Caco-2 (cell line): ENCODE measurements around the gene GNPAT. TPM values are rescaled to one million over a fixed set of nuclear protein-coding genes. Genes with fewer than 3 reads are reported as not detected.

Source experiments
- BruUV-seq: library from RNA; stranded (reverse); fragments of 400-500 nt; replicated peaks from 2 replicates; lab custom pipeline; 2021; lab: Mats Ljungman, UMichigan
- CTCF ChIA-PET: fragments of 300-600 bp; sonication (Branson Sonifier 250); formaldehyde crosslinking; loops from one replicate; lab custom pipeline; 2022; ENCODE audit warnings: antibody characterized with exemption; lab: Charles Lee
- POLR2A ChIA-PET: fragments of 300-600 bp; sonication (Branson Sonifier 250); formaldehyde crosslinking; loops from one replicate; lab custom pipeline; 2022; ENCODE audit warnings: antibody characterized with exemption; lab: Charles Lee
- DNase-seq, 2 experiments: peaks; one replicate each; pipeline versions ENCODE4 v3.0.0 to v3.0.0-alpha.2; 2020 to 2022
- H3K27me3 ChIP-seq: replicated peaks from 2 replicates; pipeline ENCODE4 v1.6.0; 2011; ENCODE audit warnings: low read length; ENCODE audit not compliant: control insufficient read depth, insufficient read depth
- H3K36me3 ChIP-seq: 2 replicates; pipeline ENCODE4 v1.5.1; 2011; ENCODE audit warnings: low read length; ENCODE audit not compliant: control insufficient read depth, insufficient read depth
- H3K4me1 ChIP-seq: fragments of 250-450 bp; sonication (Bioruptor Pico); 2 replicates; pipeline ENCODE4 v1.5.1; 2020; ENCODE audit warnings: mild to moderate bottlenecking
- H3K4me3 ChIP-seq: 2 replicates; pipeline ENCODE4 v1.5.1; 2011; ENCODE audit warnings: low read depth, mild to moderate bottlenecking, control low read depth, low read length
- H3K9me3 ChIP-seq: fragments of 250-450 bp; sonication (Bioruptor Pico); 2 replicates; pipeline ENCODE4 v1.5.1; 2020; ENCODE audit warnings: mild to moderate bottlenecking, moderate library complexity
- H3K27ac Mint-ChIP-seq: one replicate; pipeline ENCODE4 v1.8.0; 2022; ENCODE audit warnings: mixed read lengths; ENCODE audit not compliant: unreplicated experiment
- H3K27me3 Mint-ChIP-seq: one replicate; pipeline ENCODE4 v1.8.0; 2022; ENCODE audit warnings: mixed read lengths; ENCODE audit not compliant: insufficient read depth, unreplicated experiment
- H3K36me3 Mint-ChIP-seq: one replicate; pipeline ENCODE4 v1.8.0; 2022; ENCODE audit warnings: mild to moderate bottlenecking, mixed read lengths; ENCODE audit not compliant: insufficient read depth, unreplicated experiment
- H3K4me1 Mint-ChIP-seq: one replicate; pipeline ENCODE4 v1.8.0; 2022; ENCODE audit warnings: low read depth, mixed read lengths; ENCODE audit not compliant: unreplicated experiment
- H3K4me3 Mint-ChIP-seq: one replicate; pipeline ENCODE4 v1.8.0; 2022; ENCODE audit warnings: mild to moderate bottlenecking, moderate library complexity, mixed read lengths; ENCODE audit not compliant: unreplicated experiment
- H3K9me3 Mint-ChIP-seq: one replicate; pipeline ENCODE4 v1.8.0; 2022; ENCODE audit warnings: mixed read lengths; ENCODE audit not compliant: unreplicated experiment
- intact Hi-C: fragments of 100-400 bp; cut with micrococcal nuclease; formaldehyde crosslinking; loops from one replicate; pipeline ENCODE4 v1.10.0; 2022; ENCODE audit not compliant: unreplicated experiment
- total RNA-seq: library from RNA; stranded (reverse); gene quantifications from 2 replicates; pipeline ENCODE4 v1.2.3, GENCODE V29; 2022
- TF ChIP-seq, protein P1 (sequence below), 2 experiments: fragments of 200-600 bp in 1 of 2; IDR thresholded peaks; 1 replicate in 1 of 2; 2 replicates in 1 of 2; pipeline versions ENCODE4 v1.5.1 to v1.8.0; 2011 to 2022; ENCODE audit warnings: antibody characterized with exemption in 1 of 2, control low read depth in 1 of 2, inconsistent platforms in 1 of 2, low read depth in 1 of 2, low read length in 1 of 2, mild to moderate bottlenecking in 1 of 2, moderate library complexity in 1 of 2; ENCODE audit not compliant: insufficient read depth in 1 of 2, severe bottlenecking in 1 of 2, unreplicated experiment in 1 of 2

GNPAT gene
- total RNA-seq, 1 experiment from 2014 or later: 64.4 TPM

- no peaks in the 10 kb centered on the region for H3K27me3 Mint-ChIP-seq
- BruUV-seq: no TSS peak
- TF ChIP-seq, protein P1, sequence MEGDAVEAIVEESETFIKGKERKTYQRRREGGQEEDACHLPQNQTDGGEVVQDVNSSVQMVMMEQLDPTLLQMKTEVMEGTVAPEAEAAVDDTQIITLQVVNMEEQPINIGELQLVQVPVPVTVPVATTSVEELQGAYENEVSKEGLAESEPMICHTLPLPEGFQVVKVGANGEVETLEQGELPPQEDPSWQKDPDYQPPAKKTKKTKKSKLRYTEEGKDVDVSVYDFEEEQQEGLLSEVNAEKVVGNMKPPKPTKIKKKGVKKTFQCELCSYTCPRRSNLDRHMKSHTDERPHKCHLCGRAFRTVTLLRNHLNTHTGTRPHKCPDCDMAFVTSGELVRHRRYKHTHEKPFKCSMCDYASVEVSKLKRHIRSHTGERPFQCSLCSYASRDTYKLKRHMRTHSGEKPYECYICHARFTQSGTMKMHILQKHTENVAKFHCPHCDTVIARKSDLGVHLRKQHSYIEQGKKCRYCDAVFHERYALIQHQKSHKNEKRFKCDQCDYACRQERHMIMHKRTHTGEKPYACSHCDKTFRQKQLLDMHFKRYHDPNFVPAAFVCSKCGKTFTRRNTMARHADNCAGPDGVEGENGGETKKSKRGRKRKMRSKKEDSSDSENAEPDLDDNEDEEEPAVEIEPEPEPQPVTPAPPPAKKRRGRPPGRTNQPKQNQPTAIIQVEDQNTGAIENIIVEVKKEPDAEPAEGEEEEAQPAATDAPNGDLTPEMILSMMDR (IDR thresholded peaks at IDR 0.05; ENCODE audit: insufficient read depth in 1 of 2, low read depth in 1 of 2, low read length in 1 of 2, severe bottlenecking in 1 of 2, unreplicated experiment in 1 of 2): no peak
- Histone ChIP-seq H3K36me3 (no peaks in the 10 kb centered on the region), H3K4me3 (no peak overlapping the region), H3K27me3 (no peaks in the 10 kb centered on the region), H3K9me3 (no peaks in the 10 kb centered on the region), H3K4me1 (peaks cover 26% of the 10 kb centered on the region)
- ChIA-PET CTCF (no interaction called here), POLR2A (no interaction called here)
- H3K9me3 Mint-ChIP-seq: no peaks in the 10 kb centered on the region
- peaks cover 19% of the 10 kb centered on the region for H3K4me1 Mint-ChIP-seq
- peaks cover 6% of the 10 kb centered on the region for H3K36me3 Mint-ChIP-seq
- DNase-seq: no peak
- H3K4me3 Mint-ChIP-seq: no peak overlapping the region
- intact Hi-C loops: no loop called here
- no peak overlapping the region for H3K27ac Mint-ChIP-seq
Observed at GRCh38 chr1:231208980-231209379, 32.0 kb upstream of the GNPAT start.

GRCh38 chr1:231209531-231209930 is 31.5 kb upstream of the GNPAT start:
- Mint-ChIP-seq H3K27me3 (no peaks in the 10 kb centered on the region), H3K27ac (no peak overlapping the region), H3K36me3 (peaks cover 6% of the 10 kb centered on the region), H3K4me3 (no peak overlapping the region), H3K4me1 (peaks cover 22% of the 10 kb centered on the region), H3K9me3 (no peaks in the 10 kb centered on the region)
- Histone ChIP-seq H3K27me3 (no peaks in the 10 kb centered on the region), H3K36me3 (no peaks in the 10 kb centered on the region), H3K9me3 (no peaks in the 10 kb centered on the region), H3K4me3 (no peak overlapping the region), H3K4me1 (peaks cover 29% of the 10 kb centered on the region)
- intact Hi-C loops: no loop called here
- no peak for DNase-seq
- ChIA-PET CTCF (interaction anchor here (1.0 to 2.8 kb wide), 2 partner anchors 116 to 194 kb away, joined by 3 to 10 read pairs; no protein-coding TSS in a partner anchor), POLR2A (no interaction called here)
- TF ChIP-seq, protein P1 (IDR thresholded peaks at IDR 0.05; ENCODE audit: insufficient read depth in 1 of 2, low read depth in 1 of 2, low read length in 1 of 2, severe bottlenecking in 1 of 2, unreplicated experiment in 1 of 2): no peak
- no TSS peak for BruUV-seq

GRCh38 chr1:231210126-231210525 is 30.9 kb upstream of the GNPAT start:
- Histone ChIP-seq H3K4me1 (peaks cover 31% of the 10 kb centered on the region), H3K27me3 (no peaks in the 10 kb centered on the region), H3K4me3 (no peak overlapping the region), H3K36me3 (no peaks in the 10 kb centered on the region), H3K9me3 (no peaks in the 10 kb centered on the region)
- no peak for DNase-seq
- POLR2A ChIA-PET: no interaction called here
- H3K4me3 Mint-ChIP-seq: no peak overlapping the region
- intact Hi-C loops: loop anchor here (2.0 to 10.0 kb wide), 4 partner anchors 48 to 345 kb away; partner anchors contain the start of genes ARV1, C1orf198, TRIM67 and TTC13
- TF ChIP-seq, protein P1 (IDR thresholded peaks at IDR 0.05; ENCODE audit: insufficient read depth in 1 of 2, low read depth in 1 of 2, low read length in 1 of 2, severe bottlenecking in 1 of 2, unreplicated experiment in 1 of 2): no peak
- H3K27me3 Mint-ChIP-seq: no peaks in the 10 kb centered on the region
- no peaks in the 10 kb centered on the region for H3K9me3 Mint-ChIP-seq
- no TSS peak for BruUV-seq
- no peak overlapping the region for H3K27ac Mint-ChIP-seq
- CTCF ChIA-PET: interaction anchor here (1.0 to 2.8 kb wide), 3 partner anchors 116 to 231 kb away, joined by 3 to 10 read pairs (median 3); partner anchors contain the start of genes ARV1 and TTC13
- peaks cover 6% of the 10 kb centered on the region for H3K36me3 Mint-ChIP-seq
- peaks cover 22% of the 10 kb centered on the region for H3K4me1 Mint-ChIP-seq
